Measurements from ENCODE around the gene RANBP3. TPM values are rescaled to one million over a fixed set of nuclear protein-coding genes. Genes with fewer than 3 reads are reported as not detected.
A peak's percentile ranks its signal among the peaks of the same experiment; 100 is the strongest.

The RANBP3 gene
- total RNA-seq, 4 donors from 2014 or later = 55.6 to 85.0 (median 78.0) TPM

DNA sequence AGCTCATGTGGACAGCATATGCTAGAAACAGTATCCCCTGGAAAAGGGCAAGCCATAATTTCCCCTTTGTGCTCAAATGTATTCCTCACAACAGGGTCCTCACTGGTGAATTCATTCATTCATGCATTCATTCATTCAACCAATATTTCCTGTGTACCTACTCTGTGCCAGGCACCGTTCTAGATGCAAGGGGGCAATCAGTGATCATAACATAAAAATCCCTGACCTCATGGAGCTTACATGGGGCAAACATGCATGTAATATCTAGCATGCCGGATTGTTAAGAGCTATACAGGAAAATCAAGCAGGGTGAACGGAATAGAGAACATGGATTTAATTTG is 2.6 kb downstream of the RANBP3 start:
- 85% methylated on average over 3 of the region's 3 CpGs for WGBS
- Histone ChIP-seq H3K27ac (no peak overlapping the region), H3K4me1 (peaks cover 57% of the 10 kb centered on the region), H3K36me3 (peaks cover 15% of the 10 kb centered on the region), H3K4me3 (no peak overlapping the region), H3K9me3 (no peaks in the 10 kb centered on the region), H3K27me3 (no peaks in the 10 kb centered on the region)
- no peak for DNase-seq (ENCODE audit: low spot score in 2 of 2)
- TF ChIP-seq POLR2AphosphoS5 (IDR thresholded peaks at IDR 0.05) (no peak), EP300 (IDR thresholded peaks at IDR 0.05) (no peak), POLR2A (IDR thresholded peaks at IDR 0.05) (no peak)
- TF ChIP-seq, protein P1, sequence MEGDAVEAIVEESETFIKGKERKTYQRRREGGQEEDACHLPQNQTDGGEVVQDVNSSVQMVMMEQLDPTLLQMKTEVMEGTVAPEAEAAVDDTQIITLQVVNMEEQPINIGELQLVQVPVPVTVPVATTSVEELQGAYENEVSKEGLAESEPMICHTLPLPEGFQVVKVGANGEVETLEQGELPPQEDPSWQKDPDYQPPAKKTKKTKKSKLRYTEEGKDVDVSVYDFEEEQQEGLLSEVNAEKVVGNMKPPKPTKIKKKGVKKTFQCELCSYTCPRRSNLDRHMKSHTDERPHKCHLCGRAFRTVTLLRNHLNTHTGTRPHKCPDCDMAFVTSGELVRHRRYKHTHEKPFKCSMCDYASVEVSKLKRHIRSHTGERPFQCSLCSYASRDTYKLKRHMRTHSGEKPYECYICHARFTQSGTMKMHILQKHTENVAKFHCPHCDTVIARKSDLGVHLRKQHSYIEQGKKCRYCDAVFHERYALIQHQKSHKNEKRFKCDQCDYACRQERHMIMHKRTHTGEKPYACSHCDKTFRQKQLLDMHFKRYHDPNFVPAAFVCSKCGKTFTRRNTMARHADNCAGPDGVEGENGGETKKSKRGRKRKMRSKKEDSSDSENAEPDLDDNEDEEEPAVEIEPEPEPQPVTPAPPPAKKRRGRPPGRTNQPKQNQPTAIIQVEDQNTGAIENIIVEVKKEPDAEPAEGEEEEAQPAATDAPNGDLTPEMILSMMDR (IDR thresholded peaks at IDR 0.05) = no peak

GRCh38 chr19:5974721-5975387 is 3.1 kb downstream of the RANBP3 start:
- peaks cover 60% of the 10 kb centered on the region for H3K4me1 ChIP-seq
- WGBS = 61% methylated on average over 10 of the region's 10 CpGs

DNA sequence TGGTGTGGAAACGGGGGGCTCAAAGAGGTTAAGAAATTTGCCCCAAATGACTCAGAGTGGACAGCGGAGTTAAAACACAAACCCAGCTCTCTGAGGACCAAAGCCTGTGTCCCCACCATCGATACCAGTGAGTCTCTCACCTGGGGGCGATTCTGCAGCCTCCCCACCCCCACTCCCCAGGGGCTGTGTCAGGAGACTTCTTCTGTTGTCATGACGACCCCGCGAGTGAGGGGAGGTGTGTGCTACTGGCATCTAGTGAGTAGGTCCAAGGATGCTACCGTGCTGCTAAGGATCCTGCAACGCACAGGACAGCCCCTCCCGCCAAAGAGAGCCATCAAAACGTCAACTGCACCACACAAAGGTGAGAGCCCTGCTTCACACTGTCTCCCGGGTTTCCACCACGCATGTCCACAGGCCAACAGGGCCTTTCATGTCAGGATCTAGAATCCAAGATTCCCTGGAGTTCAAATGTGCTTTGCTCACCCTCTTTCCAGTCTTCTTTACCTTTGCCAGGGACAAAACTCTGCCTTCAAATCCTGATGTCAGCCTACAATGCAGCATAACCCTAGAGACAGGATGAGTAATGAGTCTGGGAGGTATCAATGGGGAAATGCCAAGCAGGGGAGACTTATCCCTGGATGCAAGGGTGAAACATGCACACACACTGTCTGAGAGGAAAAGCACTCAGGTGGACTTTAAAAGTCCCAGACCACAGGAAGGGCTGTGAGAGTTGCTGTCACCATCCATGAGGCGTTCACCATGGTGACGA is 3.9 kb downstream of the RANBP3 start:
- H3K4me3 ChIP-seq = no peak overlapping the region
- H3K27me3 ChIP-seq = no peaks in the 10 kb centered on the region
- peaks cover 63% of the 10 kb centered on the region for H3K4me1 ChIP-seq
- H3K36me3 ChIP-seq = peaks cover 15% of the 10 kb centered on the region
- no peak overlapping the region for H3K27ac ChIP-seq
- no peaks in the 10 kb centered on the region for H3K9me3 ChIP-seq
- 79% methylated on average over 13 of the region's 15 CpGs for WGBS
- DNase-seq (ENCODE audit: low spot score in 2 of 2) = peak in 1 of 2 donors; percentile 55
- TF ChIP-seq POLR2AphosphoS5 (IDR thresholded peaks at IDR 0.05) (no peak), POLR2A (IDR thresholded peaks at IDR 0.05) (no peak), EP300 (IDR thresholded peaks at IDR 0.05) (no peak)

More at GRCh38 chr19:5974721-5975387, 3.1 kb downstream of the RANBP3 start:
- no peak for DNase-seq (ENCODE audit: low spot score in 2 of 2)
- peaks cover 15% of the 10 kb centered on the region for H3K36me3 ChIP-seq
- H3K4me3 ChIP-seq = no peak overlapping the region
- TF ChIP-seq POLR2A (IDR thresholded peaks at IDR 0.05) = no peak
- H3K27ac ChIP-seq = no peak overlapping the region
- no peaks in the 10 kb centered on the region for H3K27me3 ChIP-seq
- no peaks in the 10 kb centered on the region for H3K9me3 ChIP-seq

GRCh38 chr19:5973376-5973775 is 4.6 kb downstream of the RANBP3 start:
- Histone ChIP-seq H3K27ac (no peak overlapping the region), H3K4me1 (peaks cover 63% of the 10 kb centered on the region), H3K4me3 (no peak overlapping the region), H3K27me3 (no peaks in the 10 kb centered on the region), H3K9me3 (no peaks in the 10 kb centered on the region), H3K36me3 (peaks cover 15% of the 10 kb centered on the region)
- 82% methylated on average over 5 of the region's 5 CpGs for WGBS
- no peak for DNase-seq (ENCODE audit: low spot score in 2 of 2)
- TF ChIP-seq POLR2A (IDR thresholded peaks at IDR 0.05) (no peak), POLR2AphosphoS5 (IDR thresholded peaks at IDR 0.05) (no peak), EP300 (IDR thresholded peaks at IDR 0.05) (no peak)
- TF ChIP-seq, protein P1 (IDR thresholded peaks at IDR 0.05) = no peak

DNA sequence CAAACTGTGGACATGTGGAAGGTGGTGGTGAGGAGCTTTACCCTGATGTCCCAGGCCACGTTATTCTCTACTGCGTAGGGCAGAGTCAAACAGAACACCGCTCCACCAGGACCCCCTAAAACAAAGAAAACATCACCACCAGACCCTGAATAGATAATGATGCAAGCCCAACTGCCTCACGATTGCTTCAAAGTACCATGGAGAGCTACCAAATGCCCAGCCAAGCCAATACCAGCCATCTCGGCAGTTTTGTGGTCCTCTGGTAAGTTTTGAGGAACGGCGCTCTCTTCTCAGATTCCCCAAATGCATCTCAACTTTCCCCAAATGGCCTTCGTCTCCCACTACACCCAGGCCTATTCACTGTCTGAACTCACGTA is 5.6 kb downstream of the RANBP3 start:
- Histone ChIP-seq H3K36me3 (peaks cover 15% of the 10 kb centered on the region), H3K27me3 (no peaks in the 10 kb centered on the region), H3K4me1 (peaks cover 72% of the 10 kb centered on the region), H3K27ac (no peak overlapping the region), H3K9me3 (no peaks in the 10 kb centered on the region), H3K4me3 (no peak overlapping the region)
- TF ChIP-seq POLR2AphosphoS5 (IDR thresholded peaks at IDR 0.05) (no peak), EP300 (IDR thresholded peaks at IDR 0.05) (no peak), POLR2A (IDR thresholded peaks at IDR 0.05) (no peak)
- TF ChIP-seq, protein P1 (IDR thresholded peaks at IDR 0.05) = no peak
- no peak for DNase-seq (ENCODE audit: low spot score in 2 of 2)
- 84% methylated on average over 6 of the region's 9 CpGs for WGBS

GRCh38 chr19:5971714-5972354 is 6.1 kb downstream of the RANBP3 start:
- DNase-seq (ENCODE audit: low spot score in 2 of 2) = no peak
- no peak overlapping the region for H3K27ac ChIP-seq
- no peaks in the 10 kb centered on the region for H3K9me3 ChIP-seq
- 100% methylated on average over 2 of the region's 2 CpGs for WGBS
- peaks cover 73% of the 10 kb centered on the region for H3K4me1 ChIP-seq
- no peaks in the 10 kb centered on the region for H3K27me3 ChIP-seq
- no peak overlapping the region for H3K4me3 ChIP-seq
- no peak for TF ChIP-seq POLR2AphosphoS5 (IDR thresholded peaks at IDR 0.05)
- no peak for TF ChIP-seq POLR2A (IDR thresholded peaks at IDR 0.05)
- TF ChIP-seq, protein P1 (IDR thresholded peaks at IDR 0.05) = no peak
- H3K36me3 ChIP-seq = peaks cover 15% of the 10 kb centered on the region
